Rectal smooth muscle tissue (tissue), 1 donor: ENCODE results near the gene MYO1C.
"Not testable (repeated sequence)": the region's sequence is repeated elsewhere in the genome, so short reads cannot be mapped to it uniquely, and the experiment has no call there.

Source experiments
- H3K27ac ChIP-seq: one replicate; pipeline ENCODE4 v1.7.0; 2013; ENCODE audit warnings: low read depth, low read length, inconsistent platforms
- H3K27me3 ChIP-seq: one replicate; pipeline ENCODE4 v1.7.0; 2013; ENCODE audit warnings: low read length; ENCODE audit not compliant: control insufficient read depth, insufficient read depth
- H3K36me3 ChIP-seq: one replicate; pipeline ENCODE4 v1.7.0; 2013; ENCODE audit warnings: low read length; ENCODE audit not compliant: control insufficient read depth, insufficient read depth
- H3K4me1 ChIP-seq: one replicate; pipeline ENCODE4 v1.7.0; 2013; ENCODE audit warnings: low read length; ENCODE audit not compliant: control insufficient read depth, insufficient read depth
- H3K4me3 ChIP-seq: one replicate; pipeline ENCODE4 v1.7.0; 2013; ENCODE audit warnings: low read length
- H3K9ac ChIP-seq: one replicate; pipeline ENCODE4 v1.7.0; 2013; ENCODE audit warnings: low read length

Gene MYO1C, protein sequence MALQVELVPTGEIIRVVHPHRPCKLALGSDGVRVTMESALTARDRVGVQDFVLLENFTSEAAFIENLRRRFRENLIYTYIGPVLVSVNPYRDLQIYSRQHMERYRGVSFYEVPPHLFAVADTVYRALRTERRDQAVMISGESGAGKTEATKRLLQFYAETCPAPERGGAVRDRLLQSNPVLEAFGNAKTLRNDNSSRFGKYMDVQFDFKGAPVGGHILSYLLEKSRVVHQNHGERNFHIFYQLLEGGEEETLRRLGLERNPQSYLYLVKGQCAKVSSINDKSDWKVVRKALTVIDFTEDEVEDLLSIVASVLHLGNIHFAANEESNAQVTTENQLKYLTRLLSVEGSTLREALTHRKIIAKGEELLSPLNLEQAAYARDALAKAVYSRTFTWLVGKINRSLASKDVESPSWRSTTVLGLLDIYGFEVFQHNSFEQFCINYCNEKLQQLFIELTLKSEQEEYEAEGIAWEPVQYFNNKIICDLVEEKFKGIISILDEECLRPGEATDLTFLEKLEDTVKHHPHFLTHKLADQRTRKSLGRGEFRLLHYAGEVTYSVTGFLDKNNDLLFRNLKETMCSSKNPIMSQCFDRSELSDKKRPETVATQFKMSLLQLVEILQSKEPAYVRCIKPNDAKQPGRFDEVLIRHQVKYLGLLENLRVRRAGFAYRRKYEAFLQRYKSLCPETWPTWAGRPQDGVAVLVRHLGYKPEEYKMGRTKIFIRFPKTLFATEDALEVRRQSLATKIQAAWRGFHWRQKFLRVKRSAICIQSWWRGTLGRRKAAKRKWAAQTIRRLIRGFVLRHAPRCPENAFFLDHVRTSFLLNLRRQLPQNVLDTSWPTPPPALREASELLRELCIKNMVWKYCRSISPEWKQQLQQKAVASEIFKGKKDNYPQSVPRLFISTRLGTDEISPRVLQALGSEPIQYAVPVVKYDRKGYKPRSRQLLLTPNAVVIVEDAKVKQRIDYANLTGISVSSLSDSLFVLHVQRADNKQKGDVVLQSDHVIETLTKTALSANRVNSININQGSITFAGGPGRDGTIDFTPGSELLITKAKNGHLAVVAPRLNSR

DNA sequence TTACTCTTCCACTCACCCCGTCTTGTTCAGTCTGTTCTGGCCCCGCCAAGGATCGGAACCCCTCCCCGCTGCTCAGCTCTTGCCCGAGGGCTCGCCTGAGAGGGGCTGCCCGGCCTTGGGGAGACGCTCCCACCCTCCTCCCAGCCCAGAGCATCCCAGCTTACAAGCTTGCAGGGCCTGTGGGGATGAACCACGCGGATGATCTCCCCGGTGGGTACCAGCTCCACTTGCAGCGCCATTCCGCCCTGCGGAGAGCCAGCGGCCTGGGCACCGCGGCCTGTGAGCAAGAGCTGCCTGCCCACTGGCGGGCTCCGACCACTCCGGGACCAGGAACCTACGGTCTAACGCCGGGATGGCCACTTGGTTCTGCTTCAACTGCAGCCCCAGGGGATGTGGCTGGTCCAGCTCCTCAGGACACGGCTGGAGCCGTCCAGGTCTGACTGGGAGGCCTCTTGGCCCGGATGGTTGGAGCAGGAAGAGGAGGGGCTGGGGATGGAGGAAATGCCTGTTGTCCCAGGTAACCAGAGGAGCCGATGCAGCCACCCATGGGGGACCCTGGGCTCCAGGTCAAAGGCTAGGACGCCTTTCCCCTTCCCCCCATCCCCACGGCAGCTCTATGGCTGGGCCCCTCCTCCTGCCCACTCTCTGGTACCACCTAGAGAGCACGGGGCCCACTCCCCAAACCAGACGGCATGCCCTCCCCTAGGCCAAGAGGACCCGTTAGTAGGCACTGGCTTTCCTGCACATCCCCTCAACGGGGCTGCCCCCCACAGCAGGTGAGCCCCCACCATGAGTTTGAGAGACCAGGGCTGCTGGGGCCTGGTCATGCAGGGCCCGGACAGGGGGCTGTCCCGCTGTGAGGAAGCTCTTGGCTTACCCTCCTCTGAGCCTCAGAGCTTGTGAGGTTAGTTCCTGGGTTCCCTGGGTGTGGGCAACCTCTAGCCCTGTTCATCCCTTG is at the start of gene MYO1C:
Gene MYO1C (minus strand): TSS at position 438 of the 958 bp plus-strand sequence. CDS start 199 bp downstream, at position 239.
- Histone ChIP-seq H3K4me3 (peak within 1 kb of the TSS; percentile 48), H3K27ac (peak within 1 kb of the TSS; percentile 70), H3K36me3 (peaks cover 13% of the 10 kb centered on the region), H3K9ac (peak within 1 kb of the TSS; percentile 25), H3K4me1 (peaks cover 38% of the 10 kb centered on the region), H3K27me3 (no peaks in the 10 kb centered on the region)

DNA sequence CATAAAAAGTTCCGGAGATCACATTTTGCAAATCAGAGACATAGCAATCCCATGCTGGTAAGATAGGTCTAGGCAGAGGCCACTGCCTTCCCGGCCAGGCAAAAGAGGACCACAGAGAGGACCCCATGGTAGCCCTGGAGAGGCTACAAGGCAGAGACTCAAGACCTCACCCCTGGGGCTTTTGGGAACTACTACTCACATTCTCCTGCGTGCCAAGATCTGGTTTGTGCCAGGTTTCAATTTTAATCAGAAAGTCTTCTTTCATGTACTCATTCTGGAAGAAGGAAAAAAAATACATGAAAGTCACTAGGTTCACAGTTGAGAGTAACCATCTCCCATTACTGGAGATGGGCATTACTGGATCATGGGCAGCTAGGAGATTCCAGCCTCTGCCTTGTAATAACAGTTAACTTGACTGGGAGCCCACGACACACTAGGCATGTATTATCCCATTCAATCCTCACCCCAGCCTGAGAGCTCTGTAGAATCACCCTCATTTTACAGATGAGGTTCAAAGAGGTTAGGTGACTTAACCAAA is 49.0 kb upstream of the MYO1C start:
- Histone ChIP-seq H3K4me1 (no peaks in the 10 kb centered on the region), H3K36me3 (peaks cover 29% of the 10 kb centered on the region), H3K27me3 (no peaks in the 10 kb centered on the region), H3K4me3 (no peak overlapping the region), H3K27ac (no peak overlapping the region), H3K9ac (no peak overlapping the region)

DNA sequence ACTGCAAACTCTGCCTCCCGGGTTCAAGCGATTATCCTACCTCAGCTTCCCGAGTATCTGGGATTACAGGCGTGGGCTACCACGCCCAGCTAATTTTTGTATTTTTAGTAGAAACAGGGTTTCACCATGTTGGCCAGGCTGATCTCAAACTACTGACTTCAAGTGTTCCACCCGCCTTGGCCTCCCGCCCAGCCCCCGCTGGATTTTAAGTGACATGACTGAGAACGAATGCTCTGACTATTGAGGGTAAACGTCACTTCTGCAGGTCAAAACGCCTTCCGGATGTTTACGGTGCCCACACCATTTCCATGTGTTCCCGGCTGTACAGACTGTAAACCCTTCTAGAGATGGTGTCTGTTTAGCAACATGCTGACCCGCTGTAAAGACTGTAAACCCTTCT is 47.3 kb upstream of the MYO1C start:
- H3K27me3 ChIP-seq: no peaks in the 10 kb centered on the region
- H3K36me3 ChIP-seq: peaks cover 24% of the 10 kb centered on the region
- no peak overlapping the region for H3K4me3 ChIP-seq

DNA sequence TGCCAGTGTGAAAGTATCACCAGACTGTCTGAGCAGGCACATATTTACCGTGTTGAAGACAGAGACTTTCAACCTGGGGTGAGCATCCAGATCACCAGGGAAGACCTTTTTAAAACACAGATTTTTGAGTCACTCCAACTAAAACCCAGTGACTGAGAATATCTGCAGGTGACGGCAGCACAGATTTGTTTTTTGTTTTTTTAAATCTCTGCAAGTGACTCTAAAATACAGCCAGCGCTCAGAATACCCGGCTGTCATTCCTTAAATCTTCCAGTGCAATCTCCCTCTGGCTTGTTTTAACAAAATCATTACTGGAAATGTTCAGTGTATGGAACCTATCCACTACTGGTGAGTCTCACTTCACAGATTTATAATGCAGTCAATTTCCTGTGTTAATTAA is 43.3 kb upstream of the MYO1C start:
- Histone ChIP-seq H3K27ac (no peak overlapping the region), H3K36me3 (peaks cover 29% of the 10 kb centered on the region), H3K9ac (no peak overlapping the region), H3K4me1 (no peaks in the 10 kb centered on the region), H3K27me3 (no peaks in the 10 kb centered on the region), H3K4me3 (no peak overlapping the region)

More for the DNA sequence above, 47.3 kb upstream of the MYO1C start:
- no peak overlapping the region for H3K9ac ChIP-seq
- H3K27ac ChIP-seq: no peak overlapping the region
- no peaks in the 10 kb centered on the region for H3K4me1 ChIP-seq

DNA sequence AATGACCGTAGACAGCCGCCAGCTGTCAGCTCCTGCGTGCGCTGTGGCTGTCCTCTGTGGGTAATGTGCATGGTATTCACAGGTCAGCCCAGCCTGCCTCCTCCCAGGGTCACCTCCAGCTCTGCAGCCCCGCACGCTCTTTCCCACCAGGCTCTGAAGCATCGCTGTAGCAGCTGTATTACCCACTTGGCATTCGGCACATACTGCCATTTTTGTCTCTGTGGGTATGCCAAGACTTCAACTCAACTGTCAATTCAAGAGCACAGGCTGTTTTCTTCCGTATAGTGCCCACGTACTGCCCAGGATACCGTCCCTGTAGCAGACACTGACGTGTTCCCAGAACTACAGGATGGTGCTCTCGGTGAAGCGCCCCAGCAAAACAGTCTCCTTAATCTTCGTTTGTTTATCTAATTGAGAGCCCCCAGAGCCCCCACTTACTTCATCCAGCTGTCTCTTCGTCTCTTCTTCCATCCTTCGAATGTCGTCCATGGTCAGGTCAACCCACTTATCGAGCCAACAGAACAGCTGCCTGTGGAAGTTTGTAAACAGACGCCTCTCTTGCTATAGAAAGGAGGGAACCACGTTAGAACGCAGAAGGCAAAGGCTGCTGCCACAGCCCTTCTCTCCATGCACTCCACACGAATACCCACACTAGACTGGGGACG is 41.3 kb upstream of the MYO1C start:
- no peaks in the 10 kb centered on the region for H3K4me1 ChIP-seq
- H3K36me3 ChIP-seq: peaks cover 31% of the 10 kb centered on the region
- no peak overlapping the region for H3K4me3 ChIP-seq
- no peaks in the 10 kb centered on the region for H3K27me3 ChIP-seq
- H3K27ac ChIP-seq: no peak overlapping the region
- H3K9ac ChIP-seq: no peak overlapping the region

DNA sequence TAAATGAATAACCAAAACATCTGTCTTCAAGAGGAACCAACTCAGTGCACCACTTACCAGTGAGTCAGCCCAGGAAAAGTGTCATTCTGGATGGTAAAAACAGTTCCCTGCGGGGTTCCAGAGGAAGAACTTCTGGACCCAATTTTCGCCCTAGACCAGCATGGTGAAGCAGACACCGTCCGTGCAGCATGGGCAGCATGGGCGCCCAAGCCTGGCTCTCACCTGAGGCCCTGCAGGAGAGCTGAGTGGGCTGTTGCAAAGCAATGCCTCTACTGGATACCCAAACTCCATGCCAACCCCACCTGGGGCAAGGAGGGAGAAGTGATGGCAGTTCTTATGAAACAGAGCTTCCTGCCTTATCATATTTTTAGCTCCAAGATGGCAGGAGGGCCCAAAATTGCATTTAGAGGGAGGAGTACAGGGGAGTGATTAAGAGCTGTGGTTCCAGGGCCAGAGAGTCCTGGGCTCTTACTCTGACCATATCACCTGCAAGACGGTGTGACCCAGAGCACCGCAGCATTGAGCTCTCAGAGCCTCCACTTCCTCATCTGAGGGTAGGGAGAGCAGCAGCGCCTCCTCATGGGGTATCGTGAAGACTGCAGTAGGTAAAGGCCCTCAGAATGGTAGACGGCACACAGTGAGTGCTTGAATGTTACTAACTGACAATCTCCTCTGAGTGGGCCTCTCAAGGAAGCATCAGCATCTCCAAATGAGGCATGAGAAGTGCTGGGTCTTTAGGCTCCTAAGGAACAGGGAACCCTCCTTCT is 40.5 kb upstream of the MYO1C start:
- H3K4me3 ChIP-seq: no peak overlapping the region
- H3K9ac ChIP-seq: no peak overlapping the region
- H3K27me3 ChIP-seq: no peaks in the 10 kb centered on the region
- peaks cover 24% of the 10 kb centered on the region for H3K36me3 ChIP-seq
- no peak overlapping the region for H3K27ac ChIP-seq
- H3K4me1 ChIP-seq: no peaks in the 10 kb centered on the region

DNA sequence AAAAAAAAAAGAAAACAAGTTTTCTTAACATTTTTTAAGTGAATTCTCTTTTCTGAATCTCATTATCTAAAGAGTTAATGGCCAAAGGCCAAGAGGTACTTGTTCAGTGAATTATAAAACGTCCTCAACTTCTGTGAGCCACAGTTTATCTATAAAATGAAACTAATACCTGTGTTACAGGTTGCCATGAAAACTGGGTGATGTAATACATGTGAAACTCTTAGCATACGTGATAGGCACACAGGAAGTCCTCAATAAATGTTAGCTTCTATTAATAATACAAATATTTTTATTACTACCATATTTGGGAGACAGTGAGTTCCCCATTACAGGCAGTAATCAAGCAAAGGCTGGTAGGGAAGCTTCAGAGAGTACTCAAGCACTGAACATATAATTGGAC is 37.4 kb upstream of the MYO1C start:
- Histone ChIP-seq H3K4me1 (no peaks in the 10 kb centered on the region), H3K27me3 (no peaks in the 10 kb centered on the region), H3K4me3 (no peak overlapping the region), H3K27ac (no peak overlapping the region), H3K9ac (no peak overlapping the region), H3K36me3 (peaks cover 26% of the 10 kb centered on the region)

DNA sequence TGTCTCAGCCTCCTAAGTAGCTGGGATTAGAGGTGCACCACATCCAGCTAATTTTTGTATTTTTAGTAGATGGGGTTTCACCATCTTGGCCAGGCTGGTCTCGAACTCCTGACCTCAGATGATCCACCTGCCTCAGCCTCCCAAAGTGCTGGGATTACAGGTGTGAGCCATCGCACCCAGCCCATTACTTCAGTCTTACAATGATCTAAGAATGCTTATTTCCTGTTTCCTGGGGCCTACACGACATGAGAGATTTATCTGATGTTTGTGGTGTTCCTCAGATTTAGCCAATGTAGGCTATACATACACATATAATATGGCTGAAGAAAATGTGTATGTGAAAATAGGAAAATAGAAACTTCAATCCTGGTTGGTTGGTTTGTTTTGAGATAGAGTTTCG is 34.4 kb upstream of the MYO1C start:
- peaks cover 11% of the 10 kb centered on the region for H3K36me3 ChIP-seq
- not testable (repeated sequence) for H3K4me3 ChIP-seq, H3K27ac ChIP-seq, H3K9ac ChIP-seq, H3K27me3 ChIP-seq, H3K4me1 ChIP-seq

DNA sequence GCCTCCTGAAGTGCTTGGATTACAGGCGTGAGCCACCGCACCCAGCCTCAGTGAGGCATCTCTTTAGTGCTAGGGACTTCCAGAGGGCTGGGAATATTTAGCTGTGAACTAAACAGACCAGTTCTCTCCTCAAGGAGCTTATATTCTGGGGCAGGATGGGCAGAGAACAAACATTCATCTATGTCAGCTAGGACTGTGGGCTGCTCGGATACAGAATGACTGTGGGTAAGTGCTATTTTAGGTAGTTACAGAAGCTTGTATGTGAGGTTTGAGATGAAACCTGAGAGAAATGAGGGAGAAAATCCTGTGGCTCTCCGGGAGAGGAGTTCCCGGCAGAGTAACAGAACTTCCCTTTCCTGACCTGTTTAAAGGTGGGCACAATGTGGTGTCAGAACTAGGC is 30.1 kb upstream of the MYO1C start:
- Histone ChIP-seq H3K27ac (no peak overlapping the region), H3K4me3 (no peak overlapping the region), H3K4me1 (peaks cover 1% of the 10 kb centered on the region), H3K36me3 (peaks cover 11% of the 10 kb centered on the region), H3K27me3 (no peaks in the 10 kb centered on the region), H3K9ac (no peak overlapping the region)

DNA sequence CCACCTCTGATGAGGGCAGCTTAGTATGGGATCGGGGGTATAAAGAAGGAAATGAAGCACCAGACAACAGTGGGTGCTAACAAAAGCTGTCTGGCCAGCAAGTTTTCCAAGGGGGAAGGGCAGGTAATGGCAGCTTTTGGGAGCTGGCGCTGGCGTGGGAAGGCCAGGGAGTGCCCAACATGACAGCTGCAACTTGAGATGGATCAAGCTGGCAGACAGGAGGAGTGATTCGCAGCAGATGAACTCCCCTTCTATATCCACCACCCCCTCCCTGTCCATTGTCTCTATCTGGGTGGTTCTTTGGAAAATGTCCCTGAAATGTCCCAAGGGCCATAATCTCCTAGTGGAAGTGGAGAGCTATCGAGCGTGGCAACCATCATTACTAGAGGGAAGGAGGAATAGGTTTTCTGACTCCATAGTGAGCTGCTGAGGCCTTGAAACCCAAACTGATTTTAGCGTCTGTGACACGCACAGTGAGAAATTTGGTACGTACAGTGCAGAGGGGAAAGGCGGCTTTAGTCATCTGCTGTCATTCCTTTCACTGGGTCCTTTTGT is 28.7 kb upstream of the MYO1C start:
- Histone ChIP-seq H3K36me3 (peaks cover 11% of the 10 kb centered on the region), H3K9ac (no peak overlapping the region), H3K4me3 (no peak overlapping the region), H3K27ac (no peak overlapping the region), H3K27me3 (no peaks in the 10 kb centered on the region), H3K4me1 (peaks cover 3% of the 10 kb centered on the region)
